HUES64 (cell line): ENCODE data around the gene DEXI.

ENCODE experiments used
- H3K27ac ChIP-seq: 2 replicates; pipeline ENCODE4 v1.7.0; 2013; ENCODE audit warnings: low read depth, low read length, inconsistent platforms
- H3K27me3 ChIP-seq: 2 replicates; pipeline ENCODE4 v1.6.1; 2013; ENCODE audit warnings: mild to moderate bottlenecking, low read length; ENCODE audit not compliant: insufficient read depth
- H3K36me3 ChIP-seq: 2 replicates; pipeline ENCODE4 v1.6.1; 2013; ENCODE audit warnings: mild to moderate bottlenecking, low read length; ENCODE audit not compliant: insufficient read depth
- H3K4me1 ChIP-seq: 2 replicates; pipeline ENCODE4 v1.6.1; 2013; ENCODE audit warnings: mild to moderate bottlenecking, low read length, moderate library complexity; ENCODE audit not compliant: insufficient read depth
- H3K4me3 ChIP-seq: 2 replicates; pipeline ENCODE4 v1.5.1; 2013; ENCODE audit warnings: mild to moderate bottlenecking, low read length, moderate library complexity
- H3K9ac ChIP-seq: 2 replicates; pipeline ENCODE4 v1.6.1; 2013; ENCODE audit warnings: mild to moderate bottlenecking, low read depth, low read length
- H3K9me3 ChIP-seq: 2 replicates; pipeline ENCODE4 v1.6.1; 2013; ENCODE audit warnings: low read depth, low read length; ENCODE audit not compliant: insufficient read depth
- WGBS: fragments of 150-250, 120-280 bp; methylation state at CpG from one replicate; pipeline ENCODE4 v1.1.7; 2013; ENCODE audit warnings: missing lambda C conversion rate; 5-methylcytosine and 5-hydroxymethylcytosine counted together

Gene DEXI

GRCh38 chr16:10940501-10941079 lies 1.7 kb downstream of the DEXI start:
- Histone ChIP-seq H3K27me3 (0 out of 2 replicates have a peak, but pooled peaks cover 8% of the 10 kb centered on the region), H3K4me1 (peaks cover 20% of the 10 kb centered on the region), H3K9me3 (no peaks in the 10 kb centered on the region), H3K36me3 (peaks cover 15% of the 10 kb centered on the region; the same call in 1 of the 2 replicates), H3K4me3 (peak overlapping the region; percentile 83), H3K9ac (no peak overlapping the region), H3K27ac (no peak overlapping the region)
- WGBS: 79% methylated on average over 8 of the region's 8 CpGs

DNA sequence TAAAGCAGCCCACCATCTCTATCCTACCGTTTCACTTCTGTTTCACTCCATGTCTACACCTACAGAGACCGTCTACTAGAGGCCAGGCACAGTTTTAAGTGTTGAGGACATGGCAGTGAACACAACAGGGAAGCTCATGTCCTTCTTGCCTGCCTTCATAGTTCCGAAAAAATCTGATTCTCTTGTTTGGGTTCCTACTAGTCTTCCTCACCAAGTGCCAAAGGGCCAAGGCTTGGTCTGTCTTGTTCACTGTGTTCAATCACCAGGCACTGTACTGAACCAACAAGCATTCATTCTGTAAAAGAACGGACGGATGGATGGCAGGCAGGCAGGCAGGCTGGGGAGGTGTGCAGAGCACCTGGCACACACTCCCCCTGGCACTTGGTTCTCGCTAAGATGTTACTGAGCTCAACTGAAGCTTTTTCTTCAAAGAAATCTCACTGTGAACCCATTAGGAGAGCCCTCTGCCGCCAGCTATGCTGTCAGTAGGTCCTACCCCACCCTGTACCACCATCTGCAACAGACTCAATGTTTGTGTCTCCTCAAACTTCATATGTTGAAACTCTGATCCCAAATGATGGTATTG lies 2.5 kb downstream of the DEXI start:
- H3K4me1 ChIP-seq: peaks cover 16% of the 10 kb centered on the region
- H3K4me3 ChIP-seq: no peak overlapping the region
- H3K27me3 ChIP-seq: 0 out of 2 replicates have a peak, but pooled peaks cover 8% of the 10 kb centered on the region
- no peak overlapping the region for H3K9ac ChIP-seq
- H3K36me3 ChIP-seq: peaks cover 15% of the 10 kb centered on the region; the same call in 1 of the 2 replicates
- 95% methylated on average over 7 of the region's 7 CpGs for WGBS
- no peak overlapping the region for H3K27ac ChIP-seq
- no peaks in the 10 kb centered on the region for H3K9me3 ChIP-seq

- H3K36me3 ChIP-seq: peaks cover 15% of the 10 kb centered on the region; the same call in 1 of the 2 replicates
- H3K4me1 ChIP-seq: peaks cover 16% of the 10 kb centered on the region
- no peak overlapping the region for H3K9ac ChIP-seq
- H3K27me3 ChIP-seq: 0 out of 2 replicates have a peak, but pooled peaks cover 8% of the 10 kb centered on the region
- no peak overlapping the region for H3K4me3 ChIP-seq
- 95% methylated on average over 7 of the region's 7 CpGs for WGBS
- H3K9me3 ChIP-seq: no peaks in the 10 kb centered on the region
- H3K27ac ChIP-seq: no peak overlapping the region
Observed at GRCh38 chr16:10938796-10939648, 3.2 kb downstream of the DEXI start.

- Histone ChIP-seq H3K27ac (no peak overlapping the region), H3K4me1 (peaks cover 13% of the 10 kb centered on the region), H3K9ac (no peak overlapping the region), H3K36me3 (peaks cover 21% of the 10 kb centered on the region), H3K4me3 (no peak overlapping the region), H3K9me3 (no peaks in the 10 kb centered on the region), H3K27me3 (0 out of 2 replicates have a peak, but pooled peaks cover 8% of the 10 kb centered on the region)
- WGBS: 95% methylated on average over 5 of the region's 7 CpGs
Observed at GRCh38 chr16:10938321-10938720, 3.9 kb downstream of the DEXI start.

DNA sequence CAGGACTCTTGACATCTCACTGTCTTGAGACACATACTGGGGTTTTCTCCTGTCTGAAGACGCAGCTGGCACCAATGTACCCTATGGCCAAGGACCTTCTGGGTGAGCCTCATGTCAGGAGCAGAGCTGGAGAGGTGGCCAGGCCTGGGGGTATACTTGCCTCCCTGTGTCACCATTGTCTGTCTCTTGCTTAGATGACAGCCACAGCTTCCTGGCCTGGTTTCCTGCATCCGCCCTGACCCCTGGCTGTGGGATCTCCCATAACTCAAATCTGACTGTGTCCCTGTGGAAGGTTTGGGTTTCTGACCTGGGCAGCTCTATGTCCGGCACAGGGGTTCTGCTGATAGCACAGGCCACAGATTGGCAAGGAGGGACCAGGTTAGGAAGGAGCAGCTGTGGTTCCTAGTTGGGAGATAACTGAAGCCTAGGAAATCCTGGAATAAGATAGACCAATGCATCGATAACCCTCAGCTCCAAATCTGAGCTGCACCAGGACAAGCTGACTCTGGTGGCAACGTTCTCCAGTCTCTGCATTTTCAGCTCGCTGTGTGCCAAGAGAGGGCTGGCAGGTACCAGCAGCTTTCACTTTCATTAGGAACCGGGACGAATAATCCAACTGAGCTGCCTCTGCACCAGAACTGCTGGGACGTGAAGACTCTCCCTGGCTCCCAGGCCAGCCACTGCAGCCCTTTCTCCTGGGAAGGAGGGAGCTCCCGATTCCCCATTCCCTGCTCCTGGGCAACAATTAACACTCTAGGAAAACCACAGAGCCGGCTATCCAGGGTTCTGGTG lies 5.0 kb downstream of the DEXI start:
- WGBS: 94% methylated on average over 11 of the region's 11 CpGs
- H3K9me3 ChIP-seq: no peaks in the 10 kb centered on the region
- 0 out of 2 replicates have a peak, but pooled peaks cover 8% of the 10 kb centered on the region for H3K27me3 ChIP-seq
- no peak overlapping the region for H3K27ac ChIP-seq
- no peak overlapping the region for H3K4me3 ChIP-seq
- H3K4me1 ChIP-seq: peaks cover 10% of the 10 kb centered on the region
- H3K36me3 ChIP-seq: peaks cover 21% of the 10 kb centered on the region
- H3K9ac ChIP-seq: no peak overlapping the region

GRCh38 chr16:10936272-10936984 lies 5.8 kb downstream of the DEXI start:
- peaks cover 10% of the 10 kb centered on the region for H3K4me1 ChIP-seq
- no peak overlapping the region for H3K27ac ChIP-seq
- no peaks in the 10 kb centered on the region for H3K9me3 ChIP-seq
- WGBS: 92% methylated on average over 7 of the region's 8 CpGs
- no peak overlapping the region for H3K4me3 ChIP-seq
- H3K36me3 ChIP-seq: peaks cover 21% of the 10 kb centered on the region
- H3K9ac ChIP-seq: no peak overlapping the region
- H3K27me3 ChIP-seq: 0 out of 2 replicates have a peak, but pooled peaks cover 6% of the 10 kb centered on the region

GRCh38 chr16:10935226-10935915 lies 6.9 kb downstream of the DEXI start:
- 97% methylated on average over 7 of the region's 7 CpGs for WGBS
- Histone ChIP-seq H3K9me3 (no peaks in the 10 kb centered on the region), H3K4me1 (peaks cover 3% of the 10 kb centered on the region), H3K27ac (no peak overlapping the region), H3K4me3 (no peak overlapping the region), H3K9ac (no peak overlapping the region), H3K27me3 (no peaks in the 10 kb centered on the region), H3K36me3 (peaks cover 20% of the 10 kb centered on the region)

GRCh38 chr16:10934325-10935107 lies 7.8 kb downstream of the DEXI start:
- Histone ChIP-seq H3K27me3 (no peaks in the 10 kb centered on the region), H3K4me3 (no peak overlapping the region), H3K36me3 (peaks cover 13% of the 10 kb centered on the region), H3K27ac (no peak overlapping the region), H3K9ac (no peak overlapping the region), H3K9me3 (no peaks in the 10 kb centered on the region), H3K4me1 (no peaks in the 10 kb centered on the region)
- 94% methylated on average over 12 of the region's 13 CpGs for WGBS

- Histone ChIP-seq H3K9ac (no peak overlapping the region), H3K27me3 (no peaks in the 10 kb centered on the region), H3K4me1 (no peaks in the 10 kb centered on the region), H3K9me3 (no peaks in the 10 kb centered on the region), H3K36me3 (peaks cover 13% of the 10 kb centered on the region), H3K27ac (no peak overlapping the region), H3K4me3 (no peak overlapping the region)
- 91% methylated on average over 8 of the region's 8 CpGs for WGBS
Observed at GRCh38 chr16:10933865-10934264, 8.4 kb downstream of the DEXI start.
